Effector memory CD4-positive, alpha-beta T cell (primary cell): ENCODE data around the gene ADAMTS2.

Experiments used
- DNase-seq, 3 donors: peaks; one replicate each; pipeline ENCODE4 v3.0.0-alpha.2; 2020
- H3K27ac ChIP-seq: 2 replicates; pipeline ENCODE4 v1.7.0; 2013; ENCODE audit warnings: mild to moderate bottlenecking, low read length, moderate library complexity; ENCODE audit not compliant: insufficient read depth, poor library complexity, severe bottlenecking
- H3K27me3 ChIP-seq: replicated peaks from 2 replicates; pipeline ENCODE4 v1.7.0; 2013; ENCODE audit warnings: mild to moderate bottlenecking, low read length; ENCODE audit not compliant: insufficient read depth, control insufficient read depth, poor library complexity, severe bottlenecking
- H3K36me3 ChIP-seq: 2 replicates; pipeline ENCODE4 v1.7.0; 2013; ENCODE audit warnings: mild to moderate bottlenecking, low read length, moderate library complexity; ENCODE audit not compliant: control insufficient read depth, insufficient read depth
- H3K4me1 ChIP-seq: 2 replicates; pipeline ENCODE4 v1.7.0; 2013; ENCODE audit warnings: low read length, mild to moderate bottlenecking; ENCODE audit not compliant: control insufficient read depth, insufficient read depth, poor library complexity, severe bottlenecking
- H3K4me3 ChIP-seq: 2 replicates; pipeline ENCODE4 v1.7.0; 2013; ENCODE audit warnings: low read length, low read depth, mild to moderate bottlenecking; ENCODE audit not compliant: insufficient read depth, poor library complexity, severe bottlenecking
- H3K9me3 ChIP-seq: 2 replicates; pipeline ENCODE4 v1.7.0; 2013; ENCODE audit warnings: mild to moderate bottlenecking, low read length, moderate library complexity; ENCODE audit not compliant: control insufficient read depth

Gene ADAMTS2

DNA sequence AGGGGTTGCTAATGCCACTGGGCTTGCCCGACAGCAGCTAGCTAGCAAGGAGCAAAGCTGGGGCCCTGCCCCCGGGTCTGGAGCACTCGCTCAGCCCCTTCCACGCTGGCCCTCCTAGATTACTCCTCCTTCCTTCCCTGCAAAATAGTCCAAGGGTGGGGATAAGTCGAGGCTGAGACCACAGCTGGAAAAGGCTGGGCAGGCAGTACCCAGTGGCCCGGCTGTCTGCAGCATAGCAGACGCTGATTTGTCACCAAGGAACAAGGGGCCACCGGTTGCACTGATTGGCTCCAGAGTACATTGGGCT is 73.9 kb downstream of the ADAMTS2 start:
- no peak for DNase-seq
- Histone ChIP-seq H3K27ac (no peak overlapping the region), H3K27me3 (no peaks in the 10 kb centered on the region), H3K36me3 (no peaks in the 10 kb centered on the region), H3K9me3 (no peaks in the 10 kb centered on the region), H3K4me3 (no peak overlapping the region), H3K4me1 (no peaks in the 10 kb centered on the region)

DNA sequence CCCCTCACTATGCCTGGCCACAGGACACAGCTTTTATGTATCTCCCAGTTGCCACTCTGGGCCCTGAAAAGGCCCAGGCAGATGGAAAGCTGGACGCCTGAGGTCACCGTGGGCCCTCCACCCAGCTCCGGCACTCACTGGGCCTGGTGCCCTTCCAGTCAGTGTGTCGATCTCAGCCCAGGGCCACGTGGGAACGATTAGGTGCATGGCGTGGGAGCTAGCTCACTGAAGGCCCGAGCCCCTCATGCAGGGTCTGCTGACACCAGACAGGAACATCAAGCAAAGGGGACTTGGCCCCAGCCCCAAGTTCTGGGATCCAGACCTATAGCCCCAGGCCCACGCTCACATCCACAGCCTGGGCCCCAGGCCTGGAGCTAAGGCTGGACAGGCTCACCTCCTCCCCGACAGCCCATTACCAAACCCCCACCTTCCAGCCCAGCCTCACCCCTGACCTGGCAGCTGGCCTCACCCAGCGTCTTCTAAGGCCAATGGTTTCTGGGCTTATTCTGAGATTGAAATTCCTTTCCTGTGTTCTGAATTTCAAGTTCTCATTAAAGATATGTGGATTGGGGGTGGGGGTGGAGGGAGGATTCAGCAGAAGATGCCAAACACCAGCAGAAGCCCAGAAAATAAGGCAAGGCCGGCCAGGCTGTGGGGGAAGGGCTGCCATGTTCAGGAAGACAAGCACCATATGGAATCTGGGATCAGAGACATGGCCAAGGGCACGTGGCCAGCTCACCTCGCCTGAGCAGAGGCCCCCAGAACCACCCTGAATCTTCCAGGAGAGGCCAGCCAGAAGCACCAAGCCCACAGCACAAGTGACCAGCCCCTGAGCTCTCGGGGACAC is 74.5 kb downstream of the ADAMTS2 start:
- H3K4me1 ChIP-seq = no peaks in the 10 kb centered on the region
- H3K36me3 ChIP-seq = no peaks in the 10 kb centered on the region

DNA sequence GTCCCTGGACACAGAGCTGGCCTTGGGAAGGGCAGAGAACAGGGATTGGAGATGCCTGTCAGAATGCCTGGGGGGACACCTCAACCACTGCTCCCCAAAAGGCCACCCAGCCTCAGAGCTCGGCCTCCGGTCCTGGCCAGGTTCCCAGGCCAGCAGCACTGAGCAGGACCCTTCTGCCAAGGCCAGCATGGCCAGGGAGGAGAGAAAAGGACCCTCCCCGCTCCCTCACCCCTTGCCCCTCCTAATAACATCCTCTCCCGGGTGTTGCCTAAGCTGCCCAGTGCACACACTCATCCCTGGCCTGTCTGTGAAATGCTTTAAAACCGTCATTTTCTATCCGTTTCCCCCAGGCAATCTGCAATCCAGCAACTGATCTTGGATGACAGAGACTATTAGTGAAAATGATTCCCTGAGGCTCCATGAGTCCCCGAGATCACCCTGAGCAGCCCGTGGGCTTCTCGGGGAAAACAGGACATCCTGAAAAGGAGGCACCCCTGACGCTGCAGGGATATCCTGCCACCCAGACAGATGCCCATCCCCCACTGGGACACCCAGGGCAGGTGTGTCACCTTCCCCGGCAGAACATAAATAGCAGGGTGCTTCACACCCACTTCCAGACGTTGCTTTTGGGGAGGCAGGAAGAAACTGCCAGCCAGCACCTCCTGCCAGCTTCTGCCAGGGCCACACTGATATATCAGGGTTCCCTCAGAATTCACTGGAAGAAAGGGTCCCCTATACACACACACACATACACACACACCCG is 75.3 kb downstream of the ADAMTS2 start:
- no peaks in the 10 kb centered on the region for H3K27me3 ChIP-seq
- H3K4me3 ChIP-seq = no peak overlapping the region
- H3K36me3 ChIP-seq = no peaks in the 10 kb centered on the region
- no peak for DNase-seq
- H3K9me3 ChIP-seq = no peaks in the 10 kb centered on the region
- H3K4me1 ChIP-seq = no peaks in the 10 kb centered on the region
- H3K27ac ChIP-seq = no peak overlapping the region

More for the DNA sequence above, 74.5 kb downstream of the ADAMTS2 start:
- Histone ChIP-seq H3K27ac (no peak overlapping the region), H3K9me3 (no peaks in the 10 kb centered on the region), H3K4me3 (no peak overlapping the region), H3K27me3 (no peaks in the 10 kb centered on the region)
- DNase-seq = no peak

DNA sequence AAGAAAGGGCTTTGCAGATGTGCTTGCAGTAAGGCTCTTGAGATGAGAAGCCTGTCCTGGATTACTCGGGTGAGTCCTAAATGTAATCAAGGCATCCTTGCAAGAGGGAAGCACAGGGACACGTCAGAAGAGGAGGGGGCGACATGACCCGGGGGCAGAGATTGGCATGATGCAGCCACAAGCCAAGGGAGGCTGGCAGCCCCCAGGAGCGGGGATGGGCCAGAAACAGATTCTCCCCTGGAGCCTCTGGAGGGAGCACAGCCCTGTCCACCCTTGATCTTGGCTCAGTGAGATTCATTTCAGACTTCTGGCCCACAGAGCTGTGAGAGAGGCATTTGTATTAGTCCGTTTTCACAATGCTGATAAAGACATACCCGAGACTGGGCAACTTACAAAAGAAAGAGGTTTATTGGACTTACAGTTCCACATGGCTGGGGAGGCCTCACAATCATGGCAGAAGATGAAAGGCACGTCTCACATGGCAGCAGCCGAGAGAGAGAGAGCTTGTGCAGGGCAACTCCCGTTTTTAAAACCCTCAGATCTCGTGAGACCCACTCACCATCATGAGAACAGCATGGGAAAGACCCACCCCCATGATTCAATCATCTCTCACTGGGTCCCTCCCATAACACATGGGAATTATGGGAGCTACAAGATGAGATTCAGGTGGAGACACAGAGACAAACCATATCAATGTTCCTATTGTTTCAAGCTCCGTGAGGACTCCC is 76.1 kb downstream of the ADAMTS2 start:
- no peak for DNase-seq
- Histone ChIP-seq H3K9me3 (no peaks in the 10 kb centered on the region), H3K27me3 (no peaks in the 10 kb centered on the region), H3K36me3 (no peaks in the 10 kb centered on the region), H3K4me3 (no peak overlapping the region), H3K27ac (no peak overlapping the region), H3K4me1 (no peaks in the 10 kb centered on the region)

DNA sequence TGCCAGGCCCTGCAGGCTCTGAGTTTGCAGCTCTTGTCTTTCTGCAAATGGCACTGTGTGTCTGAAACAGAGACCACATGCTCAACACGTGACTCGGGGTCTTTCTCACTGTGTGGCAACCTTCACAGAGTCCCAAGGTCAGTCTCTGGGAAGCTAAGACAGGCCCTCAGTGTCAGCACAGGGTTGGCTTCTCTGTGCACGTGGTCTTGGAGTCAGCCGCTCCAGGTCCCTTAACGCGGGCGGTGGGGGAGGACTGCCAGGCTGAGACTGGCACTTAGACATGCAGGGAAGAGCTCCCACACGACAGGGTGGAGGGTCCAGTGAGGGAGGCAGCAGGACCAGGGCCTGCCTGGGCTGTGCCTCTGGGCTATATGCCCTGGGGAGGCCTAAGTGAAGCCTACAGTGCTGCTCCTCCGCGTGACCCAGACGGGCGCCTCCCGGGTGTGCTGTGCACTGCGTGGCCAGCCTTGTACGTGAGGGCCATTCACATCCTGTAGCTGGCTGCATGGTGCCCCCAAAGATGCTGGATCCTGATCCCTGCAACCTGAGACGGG is 76.8 kb downstream of the ADAMTS2 start:
- Histone ChIP-seq H3K27me3 (no peaks in the 10 kb centered on the region), H3K36me3 (no peaks in the 10 kb centered on the region), H3K9me3 (no peaks in the 10 kb centered on the region), H3K4me1 (no peaks in the 10 kb centered on the region), H3K4me3 (no peak overlapping the region), H3K27ac (no peak overlapping the region)
- no peak for DNase-seq

DNA sequence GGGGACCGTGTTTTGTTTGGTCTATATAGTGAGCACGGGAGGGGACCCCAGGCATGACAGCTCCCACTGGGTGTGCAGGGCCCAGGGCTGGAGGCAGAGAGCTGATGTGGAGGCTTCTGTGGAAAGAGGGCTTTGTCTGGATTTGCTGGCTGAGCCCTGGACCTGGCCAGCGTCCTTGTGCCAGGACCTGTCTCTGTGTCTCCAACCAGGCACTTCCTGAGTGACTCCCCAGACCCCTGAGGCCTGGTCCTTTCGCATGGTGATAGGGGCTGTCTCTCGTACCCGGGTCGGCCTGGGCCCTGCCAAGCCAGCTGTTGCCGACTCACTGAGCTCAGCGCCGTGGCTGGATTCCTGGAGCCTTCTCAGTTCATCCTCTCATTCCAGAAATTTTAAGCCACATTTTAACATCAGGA is 77.6 kb downstream of the ADAMTS2 start:
- Histone ChIP-seq H3K4me1 (no peaks in the 10 kb centered on the region), H3K27me3 (no peaks in the 10 kb centered on the region), H3K36me3 (no peaks in the 10 kb centered on the region), H3K27ac (no peak overlapping the region), H3K9me3 (no peaks in the 10 kb centered on the region), H3K4me3 (no peak overlapping the region)
- no peak for DNase-seq

DNA sequence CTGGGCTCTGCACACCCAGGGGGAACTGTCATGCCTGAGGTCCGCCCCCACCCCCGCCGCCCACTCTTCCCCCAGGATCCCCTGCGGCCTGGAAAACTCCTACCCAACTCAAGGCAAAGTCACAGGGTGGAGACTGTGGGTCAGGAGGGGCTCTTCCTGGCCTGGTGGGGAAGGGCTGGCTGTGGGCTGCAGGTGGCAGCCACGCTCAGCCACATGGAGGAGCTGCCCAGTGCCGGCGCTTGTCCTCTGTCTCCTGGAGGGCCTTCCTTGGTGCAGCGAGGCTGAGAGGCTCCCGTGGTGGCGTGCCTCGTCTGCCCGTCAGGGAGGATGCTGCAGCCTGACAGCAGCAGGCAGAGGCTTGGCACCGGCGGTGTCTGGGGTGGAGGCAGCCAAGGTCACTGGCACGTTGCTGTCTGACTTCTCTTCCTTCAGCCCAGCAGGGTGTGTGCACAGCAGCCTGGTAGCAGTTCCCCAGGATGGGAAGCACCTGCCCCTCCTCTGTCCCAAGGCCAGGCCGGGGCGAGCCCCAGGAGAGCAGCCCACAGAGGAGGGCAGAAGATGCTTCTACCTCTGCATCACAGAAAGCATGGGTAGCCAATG is 78.1 kb downstream of the ADAMTS2 start:
- Histone ChIP-seq H3K4me1 (no peaks in the 10 kb centered on the region), H3K9me3 (no peaks in the 10 kb centered on the region), H3K27me3 (no peaks in the 10 kb centered on the region), H3K36me3 (no peaks in the 10 kb centered on the region), H3K4me3 (no peak overlapping the region), H3K27ac (no peak overlapping the region)
- no peak for DNase-seq

DNA sequence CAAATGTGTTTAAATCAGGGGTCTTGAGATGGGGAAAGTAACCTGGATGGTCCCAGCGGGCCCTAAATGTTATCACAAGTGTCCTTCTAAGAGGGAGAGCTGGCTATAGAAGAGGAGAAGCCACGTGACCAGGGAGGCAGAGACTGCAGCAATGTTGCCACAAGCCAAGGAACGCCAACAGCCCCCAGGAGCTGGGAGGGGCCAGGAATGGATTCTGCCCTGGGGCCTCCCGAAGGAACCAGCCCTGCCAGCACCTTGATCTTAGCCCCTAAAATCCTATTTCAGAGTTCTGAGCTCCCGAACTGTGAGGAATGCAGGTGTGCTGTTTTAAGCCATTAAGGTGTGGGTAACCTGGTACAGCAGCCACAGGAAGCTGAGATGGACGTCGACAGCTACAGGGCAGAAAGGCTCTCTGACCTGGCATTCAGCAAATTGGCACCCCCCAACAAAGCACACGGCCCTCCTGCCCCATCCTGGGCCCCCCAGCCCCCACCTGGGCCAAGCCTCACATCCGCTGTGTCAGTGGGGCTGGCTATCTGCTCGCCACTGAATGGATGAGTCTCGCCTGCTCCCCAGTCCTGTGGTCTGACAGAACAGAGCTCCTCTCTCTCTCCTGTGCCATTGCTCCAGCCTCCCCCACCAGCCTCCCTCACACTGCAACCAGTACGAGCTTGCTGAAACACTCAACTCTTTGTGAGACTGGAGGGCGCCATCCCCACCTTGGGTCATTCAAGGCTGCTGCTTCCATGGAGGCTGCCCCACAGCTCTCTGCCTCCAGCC is 78.8 kb downstream of the ADAMTS2 start:
- Histone ChIP-seq H3K4me3 (no peak overlapping the region), H3K9me3 (no peaks in the 10 kb centered on the region), H3K4me1 (no peaks in the 10 kb centered on the region), H3K27me3 (no peaks in the 10 kb centered on the region), H3K27ac (no peak overlapping the region), H3K36me3 (no peaks in the 10 kb centered on the region)
- no peak for DNase-seq
